Natural killer cell (primary cell): Measurements from ENCODE around the gene STAT5B. TPM values are rescaled to one million over a fixed set of nuclear protein-coding genes. Genes with fewer than 3 reads are reported as not detected.
"Not testable (repeated sequence)": the region's sequence is repeated elsewhere in the genome, so short reads cannot be mapped to it uniquely, and the experiment has no call there.

Source experiments
- ATAC-seq, 3 donors: fragments of 150-1000 bp in 2 of 3; fragments of 200-7000 bp in 1 of 3; cut with Tn5 transposase; 1 replicate in 1 of 3; 2 replicates in 2 of 3; pipeline ENCODE4 v1.10.0; 2021; ENCODE audit warnings: mild to moderate bottlenecking in 2 of 3, moderate library complexity in 2 of 3
- DNase-seq, 2 donors: peaks; one replicate each; pipeline versions ENCODE4 v3.0.0 to v3.0.0-alpha.2; 2013 to 2021; ENCODE audit warnings: mixed read lengths in 1 of 2
- H3K27ac ChIP-seq: one replicate; pipeline ENCODE4 v1.5.1; 2013; ENCODE audit warnings: mild to moderate bottlenecking, low read length
- H3K27me3 ChIP-seq: one replicate; pipeline ENCODE4 v1.6.1; 2013; ENCODE audit warnings: low read length; ENCODE audit not compliant: control insufficient read depth, insufficient read depth
- H3K36me3 ChIP-seq: one replicate; pipeline ENCODE4 v1.6.1; 2013; ENCODE audit warnings: low read length; ENCODE audit not compliant: control insufficient read depth, insufficient read depth
- H3K4me1 ChIP-seq: one replicate; pipeline ENCODE4 v1.6.1; 2013; ENCODE audit warnings: low read length; ENCODE audit not compliant: control insufficient read depth, insufficient read depth
- H3K4me3 ChIP-seq: one replicate; pipeline ENCODE4 v1.5.1; 2013; ENCODE audit warnings: low read length
- H3K9me3 ChIP-seq: one replicate; pipeline ENCODE4 v1.6.1; 2013; ENCODE audit warnings: low read length; ENCODE audit not compliant: control insufficient read depth, insufficient read depth
- H3K27ac Mint-ChIP-seq, 2 donors: one replicate each; pipeline ENCODE4 v1.8.0; 2022; ENCODE audit warnings: mild to moderate bottlenecking in 2 of 2, mixed read lengths in 2 of 2, moderate library complexity in 1 of 2
- H3K27me3 Mint-ChIP-seq, 2 donors: one replicate each; pipeline ENCODE4 v1.8.0; 2022; ENCODE audit warnings: low read depth in 2 of 2, mixed read lengths in 2 of 2
- H3K36me3 Mint-ChIP-seq: one replicate; pipeline ENCODE4 v1.8.0; 2022; ENCODE audit warnings: mixed read lengths
- H3K4me1 Mint-ChIP-seq, 2 donors: one replicate each; pipeline ENCODE4 v1.8.0; 2022; ENCODE audit warnings: mixed read lengths in 2 of 2
- H3K4me3 Mint-ChIP-seq: one replicate; pipeline ENCODE4 v1.8.0; 2022; ENCODE audit warnings: mild to moderate bottlenecking, moderate library complexity, mixed read lengths
- H3K9me3 Mint-ChIP-seq, 2 donors: one replicate each; pipeline ENCODE4 v1.8.0; 2022; ENCODE audit warnings: mixed read lengths in 2 of 2
- WGBS: methylation state at CpG from one replicate; pipeline ENCODE4 v1.1.7; 2013; ENCODE audit warnings: missing lambda C conversion rate; ENCODE audit not compliant: insufficient coverage; 5-methylcytosine and 5-hydroxymethylcytosine counted together
- intact Hi-C: fragments of 100-400 bp; cut with micrococcal nuclease; formaldehyde crosslinking; loops from one replicate; pipeline ENCODE4 v1.14.2; 2022
- total RNA-seq, 4 donors: library from RNA; stranded (reverse); fragments of 120-200 nt in 1 of 4; gene quantifications; one replicate each; pipeline versions ENCODE4 v1.2.3 to v1.2.4, GENCODE V29; 2013 to 2022
- TF ChIP-seq, protein P1 (sequence below): fragments of 200-600 bp; IDR thresholded peaks from one replicate; pipeline ENCODE4 v1.8.0; 2022; ENCODE audit warnings: antibody characterized with exemption

STAT5B gene
- total RNA-seq, 3 donors from 2014 or later (not counting 1 experiment from before 2014, with no cell fraction given) = 79.9 to 112 (median 103) TPM

DNA sequence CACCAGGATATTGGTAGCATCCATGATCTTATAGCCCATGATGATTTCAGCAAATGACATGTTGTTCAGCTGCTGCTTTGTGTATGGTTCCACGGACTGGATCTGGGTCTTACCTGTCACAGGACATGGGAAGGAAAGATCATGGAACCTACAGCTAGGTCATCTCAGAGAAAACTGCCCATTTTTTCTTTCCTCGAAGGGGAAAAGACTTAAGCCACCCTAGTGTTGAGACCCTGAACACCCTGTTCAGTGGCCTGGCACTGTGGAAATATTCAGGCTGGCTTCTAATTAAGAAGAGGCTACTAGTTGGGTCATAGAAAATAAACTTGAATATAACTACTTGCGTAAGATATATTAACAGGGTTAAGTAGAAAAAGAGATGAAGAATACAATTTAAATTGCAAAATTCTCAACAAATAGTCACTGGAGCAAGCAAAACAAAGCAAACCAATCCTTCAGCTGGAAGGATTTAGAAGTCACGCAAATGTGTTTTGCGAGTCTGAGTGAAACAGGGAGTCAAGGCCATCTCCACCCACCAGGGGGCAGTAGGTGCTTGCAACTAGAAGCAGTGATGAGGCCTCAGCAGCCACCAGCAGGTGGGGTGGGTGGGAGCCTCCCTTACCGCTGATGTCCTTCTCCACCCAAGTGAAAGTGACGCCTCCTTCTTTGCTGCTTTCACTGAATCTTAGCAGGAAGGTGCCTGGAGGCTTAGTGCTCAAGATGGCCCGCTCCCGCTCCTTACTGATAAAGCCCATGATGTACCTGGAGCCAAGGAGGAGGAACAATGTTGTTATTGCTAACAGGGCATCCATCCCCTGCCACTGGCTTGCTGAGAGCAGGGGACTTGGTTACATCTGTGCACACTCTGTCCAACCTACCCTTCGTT is 46.4 kb upstream of the STAT5B start:
- DNase-seq (peak; percentile 91 to 98), ATAC-seq (peak; percentile 99)
- no peaks in the 10 kb centered on the region for H3K27me3 Mint-ChIP-seq
- Histone ChIP-seq H3K9me3 (no peaks in the 10 kb centered on the region), H3K36me3 (peaks cover 66% of the 10 kb centered on the region), H3K4me1 (peaks cover 14% of the 10 kb centered on the region), H3K4me3 (no peak overlapping the region), H3K27me3 (no peaks in the 10 kb centered on the region), H3K27ac (no peak overlapping the region)
- intact Hi-C loops = loop anchor here (1.0 to 5.0 kb wide), 4 partner anchors 65 to 205 kb away; partner anchors contain the start of gene STAT3
- no peaks in the 10 kb centered on the region for H3K9me3 Mint-ChIP-seq
- WGBS = 38% methylated on average over 9 of the region's 10 CpGs
- no peak overlapping the region for H3K4me3 Mint-ChIP-seq
- H3K36me3 Mint-ChIP-seq = peaks cover 11% of the 10 kb centered on the region
- TF ChIP-seq, protein P1, sequence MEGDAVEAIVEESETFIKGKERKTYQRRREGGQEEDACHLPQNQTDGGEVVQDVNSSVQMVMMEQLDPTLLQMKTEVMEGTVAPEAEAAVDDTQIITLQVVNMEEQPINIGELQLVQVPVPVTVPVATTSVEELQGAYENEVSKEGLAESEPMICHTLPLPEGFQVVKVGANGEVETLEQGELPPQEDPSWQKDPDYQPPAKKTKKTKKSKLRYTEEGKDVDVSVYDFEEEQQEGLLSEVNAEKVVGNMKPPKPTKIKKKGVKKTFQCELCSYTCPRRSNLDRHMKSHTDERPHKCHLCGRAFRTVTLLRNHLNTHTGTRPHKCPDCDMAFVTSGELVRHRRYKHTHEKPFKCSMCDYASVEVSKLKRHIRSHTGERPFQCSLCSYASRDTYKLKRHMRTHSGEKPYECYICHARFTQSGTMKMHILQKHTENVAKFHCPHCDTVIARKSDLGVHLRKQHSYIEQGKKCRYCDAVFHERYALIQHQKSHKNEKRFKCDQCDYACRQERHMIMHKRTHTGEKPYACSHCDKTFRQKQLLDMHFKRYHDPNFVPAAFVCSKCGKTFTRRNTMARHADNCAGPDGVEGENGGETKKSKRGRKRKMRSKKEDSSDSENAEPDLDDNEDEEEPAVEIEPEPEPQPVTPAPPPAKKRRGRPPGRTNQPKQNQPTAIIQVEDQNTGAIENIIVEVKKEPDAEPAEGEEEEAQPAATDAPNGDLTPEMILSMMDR = peak; percentile 100
- H3K4me1 Mint-ChIP-seq = peaks cover 14 to 20% of the 10 kb centered on the region in 2 donors
- peak overlapping the region in 1 of 2 donors; percentile 31 for H3K27ac Mint-ChIP-seq

DNA sequence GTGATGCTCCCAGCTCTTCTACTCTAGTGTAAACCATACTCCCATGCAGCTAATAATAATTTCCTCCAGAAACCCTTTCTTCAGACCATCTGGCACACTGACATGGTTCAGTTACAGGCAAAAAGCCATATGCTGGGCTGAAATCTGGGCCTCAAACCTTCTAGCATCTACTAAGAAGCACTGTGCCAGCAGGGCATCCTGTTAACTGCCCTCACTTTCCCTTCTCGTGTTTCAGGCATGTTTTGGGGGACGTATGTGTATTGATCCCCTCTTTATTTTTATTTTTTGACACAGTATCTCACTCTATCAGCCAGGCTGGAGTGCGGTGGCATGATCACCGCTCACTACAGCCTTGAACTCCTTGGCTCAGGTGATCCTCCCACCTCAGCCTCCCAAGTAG is 45.4 kb upstream of the STAT5B start:
- Histone ChIP-seq H3K9me3 (no peaks in the 10 kb centered on the region), H3K36me3 (peaks cover 67% of the 10 kb centered on the region), H3K27me3 (no peaks in the 10 kb centered on the region), H3K27ac (no peak overlapping the region), H3K4me3 (no peak overlapping the region), H3K4me1 (peaks cover 14% of the 10 kb centered on the region)
- Mint-ChIP-seq H3K4me1 (peaks cover 14 to 20% of the 10 kb centered on the region in 2 donors), H3K4me3 (no peak overlapping the region), H3K36me3 (peaks cover 11% of the 10 kb centered on the region), H3K27me3 (no peaks in the 10 kb centered on the region), H3K9me3 (no peaks in the 10 kb centered on the region), H3K27ac (no peak overlapping the region)
- DNase-seq = no peak
- WGBS = 94% methylated on average over 4 of the region's 4 CpGs
- intact Hi-C loops = loop anchor here (5.0 kb wide), 1 partner anchor 66 kb away; the partner anchor contains the start of gene STAT3
- TF ChIP-seq, protein P1 = no peak
- ATAC-seq = no peak

DNA sequence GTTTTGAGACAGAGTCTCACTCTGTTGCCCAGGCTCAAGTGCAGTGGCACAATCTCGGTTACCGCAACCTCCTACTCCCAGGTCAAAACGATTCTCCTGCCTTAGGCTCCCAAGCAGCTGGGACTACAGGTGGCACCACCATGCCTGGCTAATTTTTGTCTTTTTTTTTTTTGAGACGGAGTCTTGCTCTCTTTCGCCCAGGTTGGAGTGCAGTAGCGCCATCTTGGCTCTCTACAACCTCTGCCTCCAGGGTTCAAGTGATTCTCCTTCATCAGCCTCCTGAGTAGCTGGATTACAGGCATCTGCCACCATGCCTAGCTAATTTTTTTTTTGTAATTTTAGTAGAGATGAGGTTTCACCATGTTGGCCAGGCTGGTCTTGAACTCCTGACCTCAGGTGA is 41.8 kb upstream of the STAT5B start:
- H3K27me3 ChIP-seq, H3K9me3 Mint-ChIP-seq, DNase-seq, ATAC-seq, H3K27ac ChIP-seq, H3K4me3 ChIP-seq, intact Hi-C loops, H3K27me3 Mint-ChIP-seq, H3K9me3 ChIP-seq, H3K27ac Mint-ChIP-seq, H3K4me3 Mint-ChIP-seq: not testable (repeated sequence)
- 96% methylated on average over 6 of the region's 6 CpGs for WGBS
- Mint-ChIP-seq H3K4me1 (peaks cover 19 to 26% of the 10 kb centered on the region in 2 donors), H3K36me3 (peaks cover 11% of the 10 kb centered on the region)
- Histone ChIP-seq H3K4me1 (peaks cover 35% of the 10 kb centered on the region), H3K36me3 (peaks cover 56% of the 10 kb centered on the region)

DNA sequence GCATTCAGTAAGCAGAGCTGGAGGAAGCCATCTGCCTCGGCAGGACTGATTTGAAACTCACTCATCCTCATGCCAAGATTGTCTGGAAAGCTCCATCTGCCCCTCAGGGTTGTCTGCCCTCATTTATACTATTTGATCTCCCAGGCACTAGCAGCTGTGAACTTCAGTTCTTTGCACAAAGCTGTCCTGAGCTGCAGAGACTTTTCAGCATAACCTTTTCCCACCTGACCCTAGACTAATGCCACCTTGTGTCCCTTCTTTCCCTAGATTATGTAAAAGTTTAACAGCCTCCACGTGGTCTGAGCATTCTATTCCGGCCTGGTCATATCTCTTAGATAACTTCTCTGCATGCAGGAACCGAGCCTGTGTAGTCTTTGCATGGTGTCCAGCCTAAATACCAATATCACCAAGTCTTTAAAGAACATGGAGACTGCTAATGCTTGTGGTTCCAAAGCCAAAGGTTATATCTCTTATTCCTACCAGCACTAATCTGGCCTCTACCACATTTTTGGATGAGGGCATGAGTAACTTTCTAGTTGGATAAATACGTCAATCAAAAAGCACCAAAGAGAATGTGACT is 41.2 kb upstream of the STAT5B start:
- H3K4me1 ChIP-seq = peaks cover 39% of the 10 kb centered on the region
- intact Hi-C loops = no loop called here
- no peak overlapping the region for H3K4me3 Mint-ChIP-seq

More for the DNA sequence above, 41.2 kb upstream of the STAT5B start:
- H3K27ac Mint-ChIP-seq = no peak overlapping the region
- TF ChIP-seq, protein P1 = no peak
- ATAC-seq (no peak), DNase-seq (no peak)
- H3K27me3 ChIP-seq = no peaks in the 10 kb centered on the region
- H3K4me3 ChIP-seq = no peak overlapping the region
- H3K27ac ChIP-seq = no peak overlapping the region
- peaks cover 14 to 27% of the 10 kb centered on the region in 2 donors for H3K4me1 Mint-ChIP-seq
- H3K9me3 Mint-ChIP-seq = no peaks in the 10 kb centered on the region
- H3K36me3 Mint-ChIP-seq = peaks cover 10% of the 10 kb centered on the region
- 71% methylated on average over 5 of the region's 5 CpGs for WGBS
- H3K9me3 ChIP-seq = no peaks in the 10 kb centered on the region
- no peaks in the 10 kb centered on the region for H3K27me3 Mint-ChIP-seq
- H3K36me3 ChIP-seq = peaks cover 52% of the 10 kb centered on the region
